Sigmoid colon (tissue), 7 donors: ENCODE measurements around the gene DDX31. TPM values are rescaled to one million over a fixed set of nuclear protein-coding genes. Genes with fewer than 3 reads are reported as not detected.

Source experiments
- DNase-seq: peaks from one replicate; pipeline ENCODE4 v3.0.0-alpha.2; 2019
- H3K27ac ChIP-seq, 4 donors: fragments of 200-600 bp; sonication (generic); one replicate each; pipeline ENCODE4 v1.5.1; 2016 to 2019; ENCODE audit warnings: mild to moderate bottlenecking in 1 of 4
- H3K27me3 ChIP-seq, 3 donors: fragments of 200-600 bp; sonication (generic); one replicate each; pipeline ENCODE4 v1.5.1; 2019; ENCODE audit warnings: mild to moderate bottlenecking in 1 of 3
- H3K36me3 ChIP-seq, 4 donors: fragments of 200-600 bp; sonication (generic); one replicate each; pipeline ENCODE4 v1.5.1; 2016 to 2019
- H3K4me1 ChIP-seq, 4 donors: fragments of 200-600 bp; sonication (generic); one replicate each; pipeline ENCODE4 v1.5.1; 2017 to 2019
- H3K4me3 ChIP-seq, 4 donors: fragments of 200-600 bp; sonication (generic); one replicate each; pipeline ENCODE4 v1.5.1; 2017 to 2019; ENCODE audit warnings: mild to moderate bottlenecking in 2 of 4, moderate library complexity in 1 of 4
- H3K9me3 ChIP-seq, 4 donors: fragments of 200-600 bp in 3 of 4; sonication (generic) in 3 of 4; one replicate each; pipeline versions ENCODE4 v1.5.1 to v1.6.1; 2013 to 2019
- EP300 ChIP-seq, 4 donors: sonication (generic); formaldehyde crosslinking; IDR thresholded peaks; one replicate each; pipeline ENCODE4 v1.6.1; 2017; ENCODE audit warnings: antibody characterized with exemption in 4 of 4
- POLR2A ChIP-seq, 2 donors: fragments of 450-650 bp; IDR thresholded peaks; one replicate each; pipeline ENCODE4 v1.6.1; 2016; ENCODE audit warnings: antibody characterized with exemption in 2 of 2, mild to moderate bottlenecking in 2 of 2, moderate library complexity in 2 of 2
- POLR2AphosphoS5 ChIP-seq, 4 donors: sonication (generic); formaldehyde crosslinking; IDR thresholded peaks; one replicate each; pipeline ENCODE4 v1.6.1; 2017; ENCODE audit warnings: antibody characterized with exemption in 4 of 4
- WGBS, 2 donors: extraction: QIAGEN DNeasy Blood & Tissue Kit; methylation state at CpG; one replicate each; pipeline ENCODE4 v1.1.7; 2013; 5-methylcytosine and 5-hydroxymethylcytosine counted together
- intact Hi-C: fragments of 100-400 bp; cut with DNase I; formaldehyde crosslinking; loops from one replicate; pipeline ENCODE4 v1.15.1; 2023
- polyA plus RNA-seq, 3 donors: library from polyadenylated mRNA; stranded (reverse); fragments of 200-250 nt; gene quantifications; one replicate each; pipeline ENCODE4 v1.2.3, GENCODE V29; 2013
- total RNA-seq, 4 donors: library from RNA; depleted of rRNA; stranded (reverse); fragments of >200 nt; gene quantifications; one replicate each; pipeline ENCODE4 v1.1.0, GENCODE V29; 2016
- TF ChIP-seq, protein P1 (sequence below), 4 experiments: fragments of 450-650 bp in 3 of 4; fragments of 200-600 bp in 1 of 4; IDR thresholded peaks; one replicate each; pipeline ENCODE4 v1.5.1; 2016 to 2019; ENCODE audit warnings: antibody characterized with exemption in 4 of 4, mild to moderate bottlenecking in 3 of 4, moderate library complexity in 2 of 4
- donor health status: healthy with polysubstance abuse.
- donor health status: Bipolar disorder and iron deficiency.
- donor health status: healthy.

DDX31 gene
- total and polyA plus RNA-seq, 7 donors = 2.4 to 8.1 (median 6.6) TPM

DNA sequence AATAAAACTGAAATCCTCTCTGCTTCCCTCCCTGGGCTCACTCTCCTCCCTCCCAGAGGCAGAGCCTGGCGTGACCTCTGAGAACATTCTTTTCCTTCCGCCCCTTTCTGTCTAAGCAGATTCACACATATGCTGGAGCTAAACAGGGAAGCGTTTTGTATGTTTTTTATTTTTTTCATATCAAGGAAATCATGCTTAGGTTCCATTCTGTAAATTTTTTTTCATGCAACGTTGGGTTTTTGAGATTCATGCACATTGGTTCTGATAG, 107.5 kb downstream of the DDX31 start:
- H3K27me3 ChIP-seq = peaks cover 0 to 28% (median 11%) of the 10 kb centered on the region in 3 donors
- intact Hi-C loops = no loop called here
- WGBS, 2 donors = 10 to 45% methylated on average over 4 of the region's 4 CpGs

DNA sequence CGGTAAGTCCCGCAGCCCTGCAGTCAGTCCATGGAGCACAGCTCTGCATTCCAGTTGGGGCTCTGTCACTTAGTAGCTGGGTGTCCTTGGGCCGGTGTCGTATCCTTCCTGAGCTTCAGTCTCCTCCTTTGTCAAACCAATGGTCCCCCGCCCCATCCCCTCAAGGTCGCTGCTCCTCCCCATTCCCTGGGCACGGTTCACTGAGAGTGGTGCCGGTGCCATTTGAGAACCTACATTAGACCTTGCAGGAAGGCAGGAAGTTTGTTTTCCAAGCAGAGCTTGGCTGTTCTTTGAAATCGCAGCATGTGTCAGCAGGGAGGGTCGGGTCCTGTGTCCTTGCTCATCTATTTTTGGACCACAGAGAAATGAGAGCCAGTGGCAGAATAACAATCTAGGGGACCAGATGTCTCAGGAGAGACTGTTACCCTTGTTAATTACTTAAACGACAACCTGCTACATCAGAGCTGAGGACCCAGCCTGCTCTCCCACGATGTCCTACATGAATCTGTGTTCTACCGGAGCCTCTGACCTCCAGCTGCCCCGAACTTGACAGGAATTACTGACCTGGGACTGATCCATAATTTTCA, 109.1 kb downstream of the DDX31 start:
- Histone ChIP-seq H3K36me3 (no peaks in the 10 kb centered on the region), H3K27ac (no peak overlapping the region), H3K27me3 (peaks cover 0 to 38% (median 15%) of the 10 kb centered on the region in 3 donors), H3K4me1 (no peaks in the 10 kb centered on the region), H3K9me3 (no peaks in the 10 kb centered on the region), H3K4me3 (no peak overlapping the region)
- 24 to 35% methylated on average over 14 of the region's 14 CpGs for WGBS, 2 donors
- no peak for DNase-seq
- TF ChIP-seq POLR2AphosphoS5 (IDR thresholded peaks at IDR 0.05) (no peak), EP300 (IDR thresholded peaks at IDR 0.05) (no peak), POLR2A (IDR thresholded peaks at IDR 0.05) (no peak)
- TF ChIP-seq, protein P1, sequence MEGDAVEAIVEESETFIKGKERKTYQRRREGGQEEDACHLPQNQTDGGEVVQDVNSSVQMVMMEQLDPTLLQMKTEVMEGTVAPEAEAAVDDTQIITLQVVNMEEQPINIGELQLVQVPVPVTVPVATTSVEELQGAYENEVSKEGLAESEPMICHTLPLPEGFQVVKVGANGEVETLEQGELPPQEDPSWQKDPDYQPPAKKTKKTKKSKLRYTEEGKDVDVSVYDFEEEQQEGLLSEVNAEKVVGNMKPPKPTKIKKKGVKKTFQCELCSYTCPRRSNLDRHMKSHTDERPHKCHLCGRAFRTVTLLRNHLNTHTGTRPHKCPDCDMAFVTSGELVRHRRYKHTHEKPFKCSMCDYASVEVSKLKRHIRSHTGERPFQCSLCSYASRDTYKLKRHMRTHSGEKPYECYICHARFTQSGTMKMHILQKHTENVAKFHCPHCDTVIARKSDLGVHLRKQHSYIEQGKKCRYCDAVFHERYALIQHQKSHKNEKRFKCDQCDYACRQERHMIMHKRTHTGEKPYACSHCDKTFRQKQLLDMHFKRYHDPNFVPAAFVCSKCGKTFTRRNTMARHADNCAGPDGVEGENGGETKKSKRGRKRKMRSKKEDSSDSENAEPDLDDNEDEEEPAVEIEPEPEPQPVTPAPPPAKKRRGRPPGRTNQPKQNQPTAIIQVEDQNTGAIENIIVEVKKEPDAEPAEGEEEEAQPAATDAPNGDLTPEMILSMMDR (IDR thresholded peaks at IDR 0.05) = no peak
- intact Hi-C loops = no loop called here

More for the DNA sequence above, 107.5 kb downstream of the DDX31 start:
- no peak for TF ChIP-seq POLR2A (IDR thresholded peaks at IDR 0.05)
- TF ChIP-seq EP300 (IDR thresholded peaks at IDR 0.05) = no peak
- TF ChIP-seq POLR2AphosphoS5 (IDR thresholded peaks at IDR 0.05) = no peak
- TF ChIP-seq, protein P1 (IDR thresholded peaks at IDR 0.05) = no peak
- no peak for DNase-seq
- no peaks in the 10 kb centered on the region for H3K9me3 ChIP-seq
- no peak overlapping the region for H3K27ac ChIP-seq
- H3K4me1 ChIP-seq = no peaks in the 10 kb centered on the region
- no peaks in the 10 kb centered on the region for H3K36me3 ChIP-seq
- no peak overlapping the region for H3K4me3 ChIP-seq

DNA sequence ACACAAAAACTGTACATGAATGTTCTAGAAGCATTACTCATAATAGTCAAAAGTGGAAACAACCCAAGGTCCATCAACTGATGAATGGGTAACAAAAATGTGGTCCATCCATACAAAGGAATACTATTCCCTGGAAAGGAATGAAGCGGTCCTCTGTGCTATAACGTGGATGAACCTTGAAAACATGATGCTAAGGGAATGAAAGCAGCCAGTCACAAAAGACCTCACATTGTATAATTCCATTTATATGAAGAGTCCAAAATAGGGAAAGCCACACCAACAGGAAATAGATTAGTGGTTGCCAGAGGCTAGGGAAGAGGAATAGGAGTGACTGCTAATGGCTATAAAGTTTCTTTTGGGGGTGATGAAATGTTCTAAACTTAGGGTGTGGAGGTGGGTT, 110.1 kb downstream of the DDX31 start:
- H3K36me3 ChIP-seq = no peaks in the 10 kb centered on the region
- intact Hi-C loops = no loop called here
- H3K4me3 ChIP-seq = no peak overlapping the region
- H3K27ac ChIP-seq = no peak overlapping the region
- peaks cover 0 to 38% (median 15%) of the 10 kb centered on the region in 3 donors for H3K27me3 ChIP-seq
- DNase-seq = no peak
- TF ChIP-seq, protein P1 (IDR thresholded peaks at IDR 0.05) = no peak
- TF ChIP-seq POLR2A (IDR thresholded peaks at IDR 0.05) = no peak
- no peak for TF ChIP-seq EP300 (IDR thresholded peaks at IDR 0.05)
- no peak for TF ChIP-seq POLR2AphosphoS5 (IDR thresholded peaks at IDR 0.05)
- H3K4me1 ChIP-seq = no peaks in the 10 kb centered on the region
- 89 to 92% methylated on average over 2 of the region's 2 CpGs for WGBS, 2 donors
- H3K9me3 ChIP-seq = no peaks in the 10 kb centered on the region

DNA sequence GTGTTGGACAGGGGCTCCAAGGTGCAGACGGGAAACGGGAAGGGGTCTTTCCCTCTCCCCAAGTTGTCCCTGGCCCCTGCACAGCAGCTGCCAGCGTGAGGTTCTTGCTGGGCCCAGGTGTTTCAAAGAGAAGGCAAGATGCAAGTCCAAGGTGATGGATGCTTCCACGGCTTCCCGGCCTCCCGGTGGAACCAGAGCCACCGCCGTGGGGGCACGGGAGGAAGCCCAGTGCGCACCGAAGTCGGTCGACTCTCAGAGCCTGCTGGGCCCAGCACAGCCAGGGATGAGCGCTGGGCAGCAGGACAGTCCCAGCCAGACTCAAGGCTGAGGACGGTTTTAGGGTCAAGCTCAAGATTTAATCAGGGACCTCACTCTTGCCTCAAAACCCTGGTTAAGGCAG, 112.6 kb downstream of the DDX31 start:
- no peak overlapping the region for H3K4me3 ChIP-seq
- H3K27ac ChIP-seq = no peak overlapping the region
- intact Hi-C loops = no loop called here
- no peak for TF ChIP-seq POLR2A (IDR thresholded peaks at IDR 0.05)
- no peak for TF ChIP-seq POLR2AphosphoS5 (IDR thresholded peaks at IDR 0.05)
- no peak for TF ChIP-seq EP300 (IDR thresholded peaks at IDR 0.05)
- H3K4me1 ChIP-seq = no peaks in the 10 kb centered on the region
- peaks cover 0 to 28% (median 8%) of the 10 kb centered on the region in 3 donors for H3K27me3 ChIP-seq
- WGBS, 2 donors = 89 to 90% methylated on average over 15 of the region's 15 CpGs
- H3K36me3 ChIP-seq = no peaks in the 10 kb centered on the region
- no peak for DNase-seq
- no peaks in the 10 kb centered on the region for H3K9me3 ChIP-seq

DNA sequence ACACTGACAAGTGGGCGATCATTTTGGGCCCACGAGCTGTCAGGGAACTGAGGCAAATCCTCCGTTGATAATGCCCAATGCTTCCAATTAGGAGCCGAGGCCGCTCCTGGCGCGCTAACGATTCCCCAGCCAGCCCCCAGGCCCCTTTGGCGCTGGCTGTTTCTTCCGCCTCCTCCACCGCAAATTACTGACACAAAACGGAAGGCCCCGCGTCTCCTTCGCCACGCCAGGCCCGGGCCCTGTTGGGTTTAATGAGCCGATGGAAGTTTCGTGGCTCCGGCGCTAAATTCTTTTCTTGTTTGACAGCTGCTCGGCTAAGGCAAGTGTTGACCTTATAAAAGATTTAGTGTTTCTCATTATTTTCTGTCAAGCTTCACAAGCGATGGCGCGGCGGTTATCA, 113.1 kb downstream of the DDX31 start:
- 61 to 78% methylated on average over 26 of the region's 26 CpGs for WGBS, 2 donors
- Histone ChIP-seq H3K4me3 (no peak overlapping the region), H3K36me3 (no peaks in the 10 kb centered on the region), H3K4me1 (no peaks in the 10 kb centered on the region), H3K27me3 (peaks cover 0 to 24% (median 8%) of the 10 kb centered on the region in 3 donors), H3K9me3 (no peaks in the 10 kb centered on the region), H3K27ac (no peak overlapping the region)
- intact Hi-C loops = no loop called here
- no peak for TF ChIP-seq POLR2A (IDR thresholded peaks at IDR 0.05)
- no peak for TF ChIP-seq EP300 (IDR thresholded peaks at IDR 0.05)
- TF ChIP-seq, protein P1 (IDR thresholded peaks at IDR 0.05) = no peak
- no peak for TF ChIP-seq POLR2AphosphoS5 (IDR thresholded peaks at IDR 0.05)
- DNase-seq = no peak
